Hepatic stellate cell (primary cell): ENCODE data around the gene DGLUCY.
"Not testable (repeated sequence)": the region's sequence is repeated elsewhere in the genome, so short reads cannot be mapped to it uniquely, and the experiment has no call there.

ENCODE experiments used
- DNase-seq: peaks from one replicate; pipeline ENCODE4 v3.0.0; 2011; ENCODE audit warnings: low spot score

Gene DGLUCY

DNA sequence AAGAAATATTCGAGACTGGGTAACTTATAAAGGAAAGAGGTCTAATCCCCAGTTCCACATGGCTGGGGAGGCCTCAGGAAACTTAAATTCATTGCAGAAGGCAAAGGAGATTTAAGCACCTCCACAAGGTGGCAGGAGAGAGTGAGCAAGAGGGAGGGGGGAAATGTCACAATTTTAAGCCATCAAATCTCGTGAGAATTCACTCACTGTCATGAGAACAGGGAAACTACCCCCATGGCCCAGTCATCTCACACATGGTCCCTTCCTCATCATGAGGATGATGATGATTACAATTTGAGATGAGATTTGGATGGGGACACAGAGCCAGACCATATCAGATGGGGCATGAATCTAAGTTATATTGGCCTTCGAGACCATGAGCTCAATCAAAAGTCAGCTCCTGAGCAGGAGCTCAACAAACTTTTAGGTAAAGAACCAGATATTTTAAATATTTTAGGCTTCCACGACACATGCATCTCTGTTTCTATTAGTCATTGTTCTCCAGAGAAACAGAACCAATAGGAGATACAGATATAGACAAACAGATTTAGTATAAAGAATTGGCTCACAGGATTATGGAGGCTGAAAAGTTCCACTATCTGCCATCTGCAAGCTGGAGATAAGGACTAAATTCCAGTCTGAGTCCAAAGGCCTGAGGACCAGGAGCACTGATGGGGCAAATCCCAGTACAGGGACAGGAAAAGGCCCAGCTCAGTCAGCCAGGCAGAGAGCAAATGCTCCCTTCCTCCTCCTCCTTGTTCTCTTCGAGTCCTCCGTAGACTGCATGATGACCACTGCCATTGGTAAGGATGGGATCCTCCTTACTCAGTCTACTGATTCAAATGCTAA lies 24.9 kb downstream of the DGLUCY start:
- DNase-seq, result no peak

DNA sequence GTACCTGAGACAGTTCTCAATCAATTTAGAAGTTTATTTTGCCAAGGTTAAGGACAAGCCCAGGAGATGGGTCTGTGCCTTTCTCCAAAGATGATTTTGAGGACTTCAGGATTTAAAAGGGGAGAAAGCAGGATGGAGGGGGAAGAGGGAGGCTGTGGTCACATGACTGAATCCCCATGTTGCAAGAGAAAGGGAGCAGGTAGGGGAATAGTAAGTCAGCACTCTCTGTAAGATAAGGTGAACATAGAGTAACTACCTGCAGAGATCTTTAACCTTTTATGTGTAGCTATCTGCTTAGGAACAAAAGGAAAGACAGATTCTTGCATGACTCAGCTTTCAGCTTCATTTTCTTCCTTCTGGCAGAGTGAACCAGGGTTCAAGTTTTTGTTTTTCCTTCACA lies 25.9 kb downstream of the DGLUCY start:
- DNase-seq, result no peak

DNA sequence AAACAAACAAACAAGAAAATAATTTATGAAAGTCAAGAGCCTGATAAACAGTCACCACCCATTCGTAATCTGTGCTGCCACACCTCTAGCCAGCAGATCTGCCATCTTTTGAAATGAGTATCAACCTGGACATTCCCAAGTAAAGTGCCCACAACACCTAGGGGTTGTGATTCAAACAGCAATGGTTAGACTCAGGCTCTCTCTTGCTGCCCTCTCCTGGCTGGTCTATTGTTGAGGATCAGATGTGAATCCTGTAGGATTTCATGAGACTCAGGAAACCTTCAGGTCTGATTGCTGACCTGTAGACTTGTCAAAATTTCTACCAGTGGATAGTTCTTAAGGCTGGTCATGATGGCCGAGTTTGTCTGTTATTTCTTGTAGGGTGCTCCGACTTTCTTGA lies 26.8 kb downstream of the DGLUCY start:
- DNase-seq, result no peak

DNA sequence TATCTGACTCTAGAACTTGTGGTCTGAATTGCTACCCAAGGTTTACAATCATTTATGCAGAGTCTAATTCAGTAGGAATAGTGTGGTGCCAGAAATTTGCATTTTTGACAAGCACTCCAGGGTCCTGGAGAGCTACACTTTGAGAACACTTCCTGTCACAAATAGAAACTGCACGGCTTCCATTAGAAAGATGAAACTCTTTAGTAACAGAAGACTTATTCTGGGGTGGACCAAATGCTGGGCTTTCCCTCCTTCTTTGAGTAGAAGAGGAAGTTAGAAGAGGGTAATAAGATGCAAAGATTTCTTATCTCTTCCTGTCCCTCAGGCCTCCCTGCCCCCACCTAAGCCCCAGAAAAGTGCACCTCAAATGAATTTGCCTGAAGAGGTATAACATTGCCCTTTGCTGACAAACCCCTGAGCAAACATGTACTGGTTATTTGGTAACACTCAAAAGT lies 28.4 kb downstream of the DGLUCY start:
- no peak for DNase-seq

DNA sequence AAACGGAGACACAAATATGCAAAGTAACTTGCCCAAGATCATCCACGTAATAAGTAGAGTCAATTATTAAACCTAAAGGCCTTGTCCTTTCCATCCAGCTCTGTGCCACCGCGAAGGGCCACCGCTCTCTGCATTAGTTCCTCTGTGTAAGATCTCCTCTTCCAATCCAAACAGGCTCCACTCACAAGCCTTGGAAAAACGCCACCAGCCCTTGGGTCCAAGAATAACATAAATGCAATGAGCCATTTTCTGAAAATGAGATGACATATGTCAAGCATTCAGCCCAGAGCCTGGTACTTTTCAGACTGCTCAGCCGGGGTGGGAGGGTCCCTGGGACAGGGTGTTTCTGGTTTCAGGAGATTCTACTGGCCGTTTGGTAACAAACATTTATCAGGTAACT lies 30.0 kb downstream of the DGLUCY start:
- DNase-seq, result no peak

DNA sequence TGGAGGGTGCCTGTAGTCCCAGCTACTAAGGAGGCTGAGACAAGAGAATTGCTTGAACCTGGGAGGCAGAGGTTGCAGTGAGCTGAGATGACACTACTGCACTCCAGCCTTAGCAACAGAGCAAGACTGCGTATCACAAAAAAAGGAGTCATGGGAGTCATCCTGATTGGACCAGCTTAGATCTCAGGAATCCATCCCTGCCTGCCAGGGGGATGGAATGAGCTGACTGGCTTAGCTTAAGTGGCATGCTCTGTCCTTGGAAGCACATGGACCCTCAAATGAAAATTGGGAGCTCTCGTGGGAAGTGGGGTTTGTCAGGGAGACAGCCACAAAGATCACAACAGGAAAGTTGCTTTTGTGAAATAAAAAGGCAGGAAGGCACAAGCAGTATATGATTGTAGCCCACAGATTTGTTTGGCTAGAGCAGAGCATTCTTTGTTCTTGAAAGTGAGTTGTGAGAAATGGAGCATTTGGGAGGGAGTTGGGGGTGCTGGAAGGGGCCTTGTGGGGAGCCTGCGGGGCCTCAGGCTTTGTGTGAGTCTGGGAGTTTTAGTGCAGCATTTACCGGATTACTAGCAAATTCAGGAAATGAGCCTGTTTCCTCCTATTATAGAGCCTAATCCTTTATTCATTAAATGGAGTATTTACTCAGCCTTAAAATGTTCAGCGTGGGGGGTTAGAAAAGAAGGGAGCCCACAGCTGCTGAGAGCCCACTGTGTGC lies 30.7 kb downstream of the DGLUCY start:
- DNase-seq, result peak; percentile 60

DNA sequence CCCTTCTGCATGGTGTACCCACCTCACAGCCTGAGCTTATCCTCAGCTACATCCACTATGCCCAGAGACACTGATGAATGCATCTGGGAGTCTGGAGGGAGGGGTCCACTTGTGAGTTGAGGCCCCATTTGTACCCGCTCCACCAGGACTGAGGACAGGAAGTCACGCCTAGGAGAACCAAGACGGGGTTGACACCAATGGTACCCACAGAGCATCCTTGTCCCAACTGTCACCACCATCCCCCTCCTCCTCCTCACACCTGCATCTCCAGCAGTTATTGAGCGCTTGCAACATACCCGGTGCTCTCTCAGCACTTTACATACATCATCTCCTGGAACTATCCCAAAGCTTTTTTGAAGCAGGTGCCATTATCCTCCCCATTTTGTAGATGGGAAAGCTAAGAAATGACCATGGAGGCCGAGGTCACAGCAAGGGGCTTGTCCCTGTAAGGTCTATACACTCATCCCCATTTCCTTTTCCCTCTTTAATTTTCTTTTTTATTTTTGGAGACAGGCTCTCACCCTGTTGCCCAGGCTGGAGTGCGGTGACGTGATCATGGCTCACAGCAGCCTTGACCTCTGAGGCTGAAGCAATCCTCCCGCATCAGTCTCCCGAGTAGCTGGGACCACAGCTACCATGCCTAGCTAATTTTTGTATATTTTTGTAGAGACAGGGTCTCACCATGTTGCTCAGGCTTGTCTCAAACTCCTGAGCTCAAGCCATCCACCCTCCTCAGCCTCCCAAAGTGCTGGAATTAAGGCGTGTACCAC lies 31.7 kb downstream of the DGLUCY start:
- no peak for DNase-seq

DNA sequence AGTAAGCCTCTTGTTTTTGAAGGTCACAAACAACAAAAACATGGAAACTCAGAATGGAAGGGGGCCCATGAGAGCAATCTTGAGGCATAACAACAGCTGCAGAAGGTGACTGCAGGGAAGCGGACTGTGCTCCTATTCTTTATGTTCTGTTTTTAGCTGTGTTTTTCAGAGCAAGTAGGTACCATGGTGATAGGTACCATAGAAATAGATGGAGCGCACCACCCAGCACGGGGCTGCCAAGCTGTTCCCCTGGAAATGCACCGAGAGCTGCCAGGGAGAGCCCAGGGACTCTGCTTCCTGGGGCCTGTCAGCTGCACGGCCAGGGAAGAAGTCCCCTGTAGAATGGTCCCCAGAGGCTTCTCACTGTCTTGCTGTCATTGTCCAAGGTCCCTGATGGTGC lies 32.8 kb downstream of the DGLUCY start:
- no peak for DNase-seq

DNA sequence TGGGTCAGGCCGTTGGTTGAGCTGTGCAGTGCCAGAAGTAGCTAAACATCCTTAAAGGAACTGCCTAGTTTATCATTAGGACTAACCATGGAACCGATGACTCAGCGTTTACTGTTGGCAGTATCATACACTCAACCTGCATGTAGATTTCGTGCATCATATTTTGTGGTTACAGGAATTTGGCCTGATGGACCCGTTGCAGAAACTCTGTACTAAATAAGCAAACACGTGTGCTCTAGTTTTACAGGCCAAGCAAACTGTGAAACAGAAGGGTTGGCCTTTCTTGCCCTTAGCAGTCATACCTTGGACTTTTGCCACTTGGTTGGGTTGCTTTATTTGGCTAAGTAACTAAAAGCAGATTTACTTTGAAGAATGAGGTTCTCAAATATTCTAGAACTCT lies 35.6 kb downstream of the DGLUCY start:
- peak; percentile 80 for DNase-seq

DNA sequence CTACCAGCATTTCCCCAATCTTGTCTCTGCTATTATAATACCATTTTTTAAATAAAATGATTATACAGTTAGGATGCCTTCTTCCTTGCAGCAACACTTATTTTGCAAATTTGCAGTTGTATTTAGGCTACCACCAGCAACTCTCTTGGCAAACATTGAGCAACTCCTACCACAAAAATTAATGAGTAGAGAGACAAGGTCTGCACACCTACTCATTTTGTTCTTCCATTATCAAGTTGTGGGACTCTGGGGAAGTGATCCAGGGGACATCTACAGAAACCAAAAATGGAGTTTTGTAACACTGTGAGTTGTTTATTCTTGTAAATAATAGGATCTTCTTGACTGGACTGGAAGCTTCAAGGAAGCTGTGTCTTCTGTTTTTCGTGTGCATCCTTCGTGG lies 38.6 kb downstream of the DGLUCY start:
- DNase-seq, result no peak

DNA sequence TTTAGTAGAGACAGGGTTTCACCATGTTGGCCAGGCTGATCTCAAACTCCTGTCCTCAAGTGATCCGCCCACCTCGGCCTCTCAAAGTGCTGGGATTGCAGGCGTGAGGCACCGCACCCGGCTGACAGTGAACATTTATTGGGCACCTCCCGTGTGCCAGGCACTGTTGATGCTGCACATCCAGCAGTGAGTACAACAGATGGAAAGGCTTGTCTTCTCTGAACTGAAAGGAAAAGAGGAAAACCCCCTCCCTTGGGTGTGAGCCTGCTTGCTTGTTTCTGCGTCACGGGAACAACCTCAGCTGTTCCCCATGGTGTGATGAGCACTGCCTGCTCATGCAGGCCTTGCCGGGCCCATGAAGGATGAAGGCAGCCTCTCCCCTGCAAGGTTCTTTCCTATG lies 39.5 kb downstream of the DGLUCY start:
- DNase-seq, result no peak

DNA sequence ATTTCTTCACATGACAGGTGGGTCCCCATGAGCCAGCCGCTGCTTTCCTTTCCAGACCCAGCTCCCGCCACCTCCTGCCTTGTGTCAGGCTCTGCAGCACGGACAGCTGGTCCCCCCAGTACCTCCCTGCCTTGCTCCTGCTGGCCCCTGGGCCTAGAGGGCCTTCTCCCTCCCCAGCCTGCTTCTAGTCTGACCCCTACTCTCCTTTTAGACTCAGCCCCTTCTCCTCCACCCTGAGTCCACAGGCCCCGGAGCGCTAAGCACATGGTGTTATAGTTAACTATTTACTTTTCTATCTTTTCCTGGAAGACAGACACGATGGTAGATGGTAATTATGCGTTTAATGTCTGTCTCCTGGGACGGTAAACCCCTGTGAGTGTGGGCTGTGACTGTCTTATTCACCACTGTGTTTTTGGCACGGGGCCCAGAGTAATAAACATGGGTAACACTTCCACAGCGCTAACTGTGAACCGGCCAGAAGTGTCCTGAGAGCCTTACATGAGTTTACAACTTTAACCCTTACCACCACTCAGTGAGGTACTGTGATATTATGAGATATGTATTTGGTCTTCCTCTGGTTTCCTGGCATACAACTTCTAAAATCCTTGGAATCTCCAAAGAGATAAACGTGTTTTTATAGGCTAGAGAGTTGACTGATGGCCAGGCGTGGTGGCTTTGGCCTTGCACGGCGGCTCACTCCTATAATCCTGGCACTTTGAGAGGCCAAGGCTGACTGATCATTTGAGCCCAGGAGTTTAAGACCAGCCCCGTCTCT lies 41.2 kb downstream of the DGLUCY start:
- DNase-seq, result no peak

DNA sequence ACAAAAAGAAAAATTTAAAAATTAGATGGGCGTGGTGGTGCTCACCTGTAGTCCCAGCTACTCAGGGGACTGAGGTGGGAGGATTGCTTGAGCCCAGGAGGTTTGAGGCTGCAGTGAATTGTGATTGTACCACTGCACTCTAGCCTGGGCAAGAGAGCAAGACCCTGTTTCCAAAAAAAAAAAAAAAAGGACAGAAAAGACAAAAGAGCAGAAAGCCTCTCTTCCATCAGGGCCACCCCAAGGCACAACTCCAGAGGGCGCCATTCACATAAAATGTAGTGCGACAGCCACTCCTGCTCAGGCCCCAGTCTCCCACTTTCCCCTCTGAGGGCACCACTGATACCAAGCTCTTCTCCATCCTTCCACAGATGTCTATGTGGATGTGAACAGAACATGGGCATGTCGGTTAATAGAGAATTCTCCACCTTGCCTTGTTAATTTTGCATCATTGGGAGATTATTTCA lies 41.8 kb downstream of the DGLUCY start:
- DNase-seq, result no peak

DNA sequence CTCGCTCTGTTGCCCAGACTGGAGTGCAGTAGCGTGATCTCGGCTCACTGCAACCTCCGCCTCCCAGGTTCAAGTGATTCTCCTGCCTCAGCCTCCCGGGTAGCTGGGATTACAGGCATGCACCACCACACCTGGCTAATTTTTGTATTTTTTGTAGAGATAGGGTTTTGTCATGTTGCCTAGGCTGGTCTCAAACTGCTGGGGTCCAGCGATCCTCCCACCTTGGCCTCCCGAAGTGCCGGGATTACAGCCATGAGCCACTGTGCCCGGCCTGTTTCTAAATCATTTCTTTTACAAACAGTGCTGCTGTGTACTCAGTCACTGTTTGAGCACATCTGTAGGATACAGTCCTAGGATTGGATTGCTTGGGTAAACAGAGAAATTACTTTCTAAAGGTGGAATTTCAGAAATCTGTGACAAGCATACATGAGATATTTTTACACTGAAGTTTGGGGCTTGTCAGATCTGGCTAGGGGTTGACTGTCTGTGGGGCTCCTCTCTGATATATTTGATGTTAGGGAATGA lies 42.3 kb downstream of the DGLUCY start:
- not testable (repeated sequence) for DNase-seq

DNA sequence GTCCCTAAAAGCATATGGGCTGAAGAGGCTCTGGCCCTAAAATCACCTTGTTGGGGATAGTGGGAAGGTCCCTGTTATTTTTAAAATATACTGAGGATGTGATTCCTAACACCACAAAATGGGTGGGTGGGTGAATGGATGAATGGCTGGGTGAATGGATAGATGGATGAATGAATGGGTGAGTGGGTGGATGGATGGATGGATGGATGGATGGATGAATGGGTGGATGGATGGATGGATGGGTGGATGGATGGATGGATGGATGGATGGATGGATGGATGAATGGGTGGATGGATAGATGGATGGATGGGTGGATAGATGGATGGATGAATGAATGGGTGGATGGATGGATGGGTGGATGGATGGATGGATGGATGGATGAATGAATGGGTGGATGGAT lies 43.0 kb downstream of the DGLUCY start:
- not testable (repeated sequence) for DNase-seq

DNA sequence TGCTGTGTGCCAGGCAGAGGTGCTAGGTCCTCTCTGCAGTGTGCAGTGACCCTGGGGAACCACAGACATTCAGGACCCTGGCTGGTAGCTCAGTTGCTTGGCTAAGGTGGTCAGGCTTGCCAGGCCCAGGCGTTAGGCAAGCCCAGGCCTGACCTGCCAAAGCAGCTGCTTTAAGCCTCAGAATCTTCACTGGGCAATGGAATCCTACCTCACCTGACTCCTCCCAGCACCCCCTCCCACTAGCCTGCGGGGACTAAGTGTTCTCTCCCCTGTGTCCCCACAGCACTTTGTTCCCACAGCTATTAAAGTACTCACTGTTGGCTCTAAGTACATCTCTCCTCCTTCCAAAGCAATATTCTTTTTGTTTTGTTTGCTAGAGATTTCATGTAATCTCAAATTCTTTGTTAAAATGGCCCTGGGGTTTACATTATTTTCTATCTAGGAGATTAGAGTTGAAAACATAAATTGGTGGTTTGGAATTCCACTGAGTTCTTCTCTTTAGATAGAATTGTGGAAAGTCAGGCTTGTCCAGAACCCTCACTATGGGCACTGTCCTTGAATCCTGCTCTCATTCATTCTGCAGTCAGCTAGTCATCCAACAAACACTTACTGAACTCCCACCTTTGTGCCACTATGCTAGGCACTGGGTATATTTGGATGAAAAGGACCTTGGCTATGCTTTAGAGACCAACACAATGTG lies 44.4 kb downstream of the DGLUCY start:
- DNase-seq, result no peak

DNA sequence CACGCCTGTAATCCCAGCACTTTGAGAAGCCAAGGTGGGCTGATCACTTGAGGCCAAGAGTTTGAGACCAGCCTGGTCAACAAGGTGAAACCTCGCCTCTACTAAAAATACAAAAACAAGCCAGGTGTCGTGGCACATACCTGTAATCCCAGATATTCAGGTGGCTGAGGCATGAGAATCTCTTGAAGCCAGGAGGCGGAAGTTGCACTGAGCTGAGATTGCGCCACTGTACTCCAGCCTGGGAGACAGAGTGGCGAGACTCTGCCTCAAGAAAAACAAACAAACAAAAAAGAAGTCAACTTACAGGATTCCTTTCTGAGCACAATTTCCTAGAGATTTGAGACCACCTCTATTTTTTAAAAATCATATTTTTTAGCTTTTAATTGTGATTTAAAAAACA lies 45.3 kb downstream of the DGLUCY start:
- no peak for DNase-seq

DNA sequence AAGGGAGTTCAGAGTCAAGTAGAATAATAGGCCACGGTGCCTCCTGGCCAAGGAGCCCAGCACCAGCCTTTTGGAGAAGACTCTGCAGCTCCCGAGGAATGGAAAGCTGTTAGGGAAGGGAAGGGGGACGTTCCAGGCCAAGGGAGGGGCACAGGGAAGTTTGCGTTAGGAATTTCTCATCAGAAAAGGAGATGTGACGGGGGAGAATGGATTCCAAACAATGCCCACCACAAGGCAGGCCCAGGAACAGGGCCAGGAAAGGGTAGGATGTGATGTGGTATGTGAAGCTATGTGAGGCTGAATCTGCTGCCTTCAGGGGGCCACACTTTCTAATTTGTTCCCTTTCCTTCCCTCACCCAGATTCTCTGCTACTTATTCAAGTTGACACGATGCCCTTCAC lies 46.0 kb downstream of the DGLUCY start:
- no peak for DNase-seq

DNA sequence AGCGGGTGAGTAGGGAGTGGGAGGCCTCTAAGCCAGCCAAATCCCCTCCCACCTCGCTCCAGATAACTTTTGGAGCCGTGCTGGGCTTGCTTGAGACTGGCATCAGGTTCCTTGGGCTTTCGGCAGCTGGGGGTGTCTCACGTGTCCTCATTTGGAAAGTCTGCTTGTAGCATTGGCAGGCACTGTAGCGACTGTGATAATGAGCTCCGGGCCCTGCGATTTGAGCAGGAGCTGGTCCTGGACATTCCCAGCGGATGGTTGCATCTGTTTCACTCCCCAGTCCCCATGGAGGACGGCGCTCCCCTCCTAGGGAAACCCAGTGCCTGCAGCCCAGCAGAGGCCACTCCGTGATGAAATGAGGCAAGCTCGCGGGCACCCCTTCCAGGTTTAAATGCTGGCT lies 49.4 kb downstream of the DGLUCY start:
- DNase-seq, result no peak

DNA sequence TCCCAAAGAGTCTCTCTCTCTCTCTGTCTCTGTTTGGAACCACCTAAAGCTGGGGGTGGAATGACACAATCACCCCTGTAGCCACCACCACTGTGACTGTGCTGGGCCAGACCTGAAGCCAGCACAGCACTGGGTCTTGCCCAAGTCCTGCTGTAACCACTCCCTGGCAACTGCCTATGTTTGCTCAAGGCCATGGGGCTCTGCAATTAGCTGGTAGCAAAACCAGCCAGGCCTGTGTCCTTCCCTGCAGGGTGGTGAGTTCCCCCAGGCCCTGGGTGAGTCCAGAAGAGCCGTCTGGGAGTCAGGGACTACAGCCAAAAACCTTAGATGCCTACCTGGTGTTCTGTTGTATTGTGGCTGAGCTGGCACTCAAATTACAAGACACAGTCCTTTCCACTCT lies 50.8 kb downstream of the DGLUCY start:
- no peak for DNase-seq

DNA sequence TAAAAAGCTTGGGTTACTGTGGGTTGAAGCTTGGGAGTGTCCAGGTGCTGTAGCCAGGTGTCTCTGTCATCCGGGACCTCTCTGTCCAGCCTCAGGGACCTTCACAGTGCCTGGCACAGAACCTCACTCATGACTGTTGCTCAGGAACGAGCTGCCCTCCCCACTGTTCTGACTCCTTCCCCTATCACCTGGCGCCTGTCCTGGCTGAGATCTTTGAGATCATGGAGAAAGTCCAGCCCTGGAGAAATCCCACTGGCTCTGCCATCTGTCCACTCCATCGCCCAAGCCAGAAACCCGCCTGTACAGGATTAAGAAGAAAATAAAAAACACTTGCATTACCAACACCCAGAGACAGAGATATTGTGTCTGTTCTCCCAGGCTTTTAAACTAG lies 53.5 kb downstream of the DGLUCY start:
- DNase-seq, result no peak
